H7 (cell line): ENCODE data around the gene OSBPL8. TPM values are rescaled to one million over a fixed set of nuclear protein-coding genes. Genes with fewer than 3 reads are reported as not detected.

Experiments used
- DNase-seq: peaks from one replicate; pipeline ENCODE4 v3.0.0; 2012
- H3K27me3 ChIP-seq: 2 replicates; pipeline ENCODE4 v1.6.0; 2011; ENCODE audit warnings: mild to moderate bottlenecking, low read length; ENCODE audit not compliant: control insufficient read depth, insufficient read depth
- H3K36me3 ChIP-seq: replicated peaks from 2 replicates; pipeline ENCODE4 v1.5.1; 2011; ENCODE audit warnings: low read length; ENCODE audit not compliant: control insufficient read depth, insufficient read depth
- H3K4me3 ChIP-seq: 2 replicates; pipeline ENCODE4 v1.5.1; 2011; ENCODE audit warnings: low read depth, mild to moderate bottlenecking, control low read depth, low read length, moderate library complexity; ENCODE audit not compliant: insufficient read depth
- total RNA-seq: library from RNA; depleted of rRNA; stranded (reverse); fragments of >200 nt; shearing (Covaris generic); gene quantifications from 2 replicates; pipeline ENCODE4 v1.2.3, GENCODE V29; 2014

Gene OSBPL8
- total RNA-seq, 1 experiment from 2014 or later = 32.5 TPM

DNA sequence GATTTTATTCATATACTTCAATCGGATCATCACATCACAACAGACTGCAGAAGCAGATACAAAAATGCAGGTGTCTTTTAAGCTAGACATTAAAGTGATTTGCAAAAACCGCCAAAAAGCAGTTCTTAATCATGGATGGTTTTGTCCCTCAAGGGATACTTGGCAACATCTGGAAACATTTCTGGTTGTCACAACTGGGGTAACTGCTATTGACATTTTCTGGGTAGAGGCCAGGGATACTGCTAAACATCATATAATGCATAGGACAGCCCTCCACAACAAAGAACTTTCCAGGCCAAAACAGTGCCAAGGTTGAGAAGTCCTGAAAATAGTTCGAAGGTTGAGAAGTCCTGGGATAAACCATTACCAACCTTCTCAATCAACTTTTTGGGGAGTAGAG lies 109.6 kb downstream of the OSBPL8 start:
- Histone ChIP-seq H3K4me3 (no peak overlapping the region), H3K36me3 (no peaks in the 10 kb centered on the region), H3K27me3 (no peaks in the 10 kb centered on the region)
- no peak for DNase-seq

DNA sequence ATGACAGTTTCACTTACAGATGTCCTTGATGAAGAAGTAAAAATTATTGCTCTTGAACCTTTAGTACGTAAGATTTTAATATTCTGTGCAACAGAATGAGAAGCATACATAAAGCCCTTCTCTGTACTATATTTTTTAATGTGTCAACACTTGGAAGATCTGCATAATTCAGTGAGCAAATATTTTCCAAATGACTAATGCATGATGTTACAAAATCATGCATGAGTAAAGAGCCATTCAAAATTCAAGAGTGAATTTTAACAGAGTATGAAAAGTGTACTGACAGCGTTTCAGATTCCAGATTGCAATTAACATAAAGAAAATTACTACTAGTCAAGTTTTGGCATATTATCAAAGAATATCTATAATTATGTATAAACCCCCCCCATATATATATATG lies 110.0 kb downstream of the OSBPL8 start:
- Histone ChIP-seq H3K27me3 (no peaks in the 10 kb centered on the region), H3K4me3 (no peak overlapping the region), H3K36me3 (no peaks in the 10 kb centered on the region)
- DNase-seq = no peak

DNA sequence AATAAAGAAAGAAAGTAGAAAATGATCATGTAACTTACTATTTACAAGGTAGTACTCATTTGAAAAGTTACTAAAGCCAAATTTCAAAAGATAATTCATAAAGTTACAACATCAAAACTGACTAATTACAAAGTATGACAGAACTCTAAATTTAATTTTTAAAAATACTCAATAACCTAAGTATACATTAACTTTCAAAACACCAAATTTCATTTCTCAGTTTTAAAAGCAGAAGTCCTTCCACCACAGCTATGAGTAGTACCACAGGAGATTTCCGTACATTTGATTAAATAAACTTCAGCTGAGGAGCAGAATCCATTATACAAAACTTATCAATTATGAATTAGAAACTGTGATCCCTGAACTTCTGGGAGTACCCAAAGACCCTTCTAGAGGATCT lies 110.6 kb downstream of the OSBPL8 start:
- Histone ChIP-seq H3K36me3 (no peaks in the 10 kb centered on the region), H3K4me3 (no peak overlapping the region), H3K27me3 (no peaks in the 10 kb centered on the region)
- no peak for DNase-seq

DNA sequence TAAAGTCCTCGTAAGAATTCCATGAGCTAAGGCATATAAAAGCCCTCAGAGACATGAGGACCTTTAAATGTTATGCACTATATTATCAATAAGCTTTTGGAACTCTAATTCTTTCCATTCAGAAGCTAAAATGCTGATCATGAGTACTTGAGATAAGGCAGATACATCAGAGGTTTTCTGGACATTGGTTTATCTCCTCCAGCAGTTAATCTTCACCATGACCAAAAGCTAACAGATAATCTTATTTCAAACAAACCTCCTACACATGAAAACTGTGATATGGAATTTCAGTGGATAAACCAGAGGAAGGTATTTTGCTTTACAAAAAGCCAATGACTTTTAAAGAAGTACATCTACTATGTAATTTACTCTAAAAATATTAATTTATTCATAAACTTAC lies 113.5 kb downstream of the OSBPL8 start:
- H3K27me3 ChIP-seq = no peaks in the 10 kb centered on the region
- no peaks in the 10 kb centered on the region for H3K36me3 ChIP-seq
- no peak overlapping the region for H3K4me3 ChIP-seq
- DNase-seq = no peak

DNA sequence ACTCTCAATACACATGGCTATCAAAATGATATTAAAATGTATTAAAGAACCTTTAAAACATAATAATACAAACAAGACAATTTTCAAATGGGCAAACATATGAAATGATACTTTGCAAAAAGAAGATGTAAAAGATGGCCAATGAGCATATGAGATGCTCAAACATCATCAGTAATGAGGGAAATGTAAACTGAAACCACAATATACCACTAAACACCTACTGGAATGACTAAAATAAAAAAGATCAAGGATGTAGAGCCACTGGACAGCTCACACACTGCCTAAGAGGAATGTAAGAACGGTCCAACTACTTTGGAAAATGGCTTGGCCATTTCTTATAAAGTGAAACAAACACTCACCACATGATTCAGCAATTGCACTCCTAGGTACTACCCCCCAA lies 114.1 kb downstream of the OSBPL8 start:
- H3K36me3 ChIP-seq = no peaks in the 10 kb centered on the region
- no peak for DNase-seq
- H3K4me3 ChIP-seq = no peak overlapping the region
- H3K27me3 ChIP-seq = no peaks in the 10 kb centered on the region

DNA sequence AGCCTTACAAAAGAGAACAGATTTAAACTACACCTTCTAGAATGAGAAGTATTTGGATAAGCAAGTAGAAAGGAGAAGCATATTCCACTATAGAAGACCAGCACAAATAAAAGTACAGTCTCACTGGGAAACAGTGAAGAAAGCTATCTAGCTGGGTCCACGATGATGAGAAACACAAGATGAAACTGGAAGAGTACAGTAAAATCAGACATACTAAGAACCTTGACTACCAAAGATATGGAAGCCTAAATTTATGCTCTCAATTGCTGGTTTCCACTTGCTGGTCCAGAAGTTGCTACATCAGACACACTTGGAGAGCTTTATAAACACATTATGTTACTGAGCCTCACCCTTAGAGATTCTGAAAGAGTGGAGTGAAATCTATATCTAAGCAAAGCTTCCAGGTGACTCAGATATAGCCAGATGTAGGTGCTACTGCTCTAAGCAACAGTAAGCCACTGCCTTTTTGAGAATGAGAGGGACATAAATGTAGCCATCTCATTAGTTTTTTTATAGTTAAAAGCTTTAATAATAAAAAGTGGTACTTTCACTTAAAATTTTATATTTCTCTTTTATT lies 115.1 kb downstream of the OSBPL8 start:
- no peak for DNase-seq
- H3K4me3 ChIP-seq = no peak overlapping the region
- no peaks in the 10 kb centered on the region for H3K27me3 ChIP-seq
- no peaks in the 10 kb centered on the region for H3K36me3 ChIP-seq

DNA sequence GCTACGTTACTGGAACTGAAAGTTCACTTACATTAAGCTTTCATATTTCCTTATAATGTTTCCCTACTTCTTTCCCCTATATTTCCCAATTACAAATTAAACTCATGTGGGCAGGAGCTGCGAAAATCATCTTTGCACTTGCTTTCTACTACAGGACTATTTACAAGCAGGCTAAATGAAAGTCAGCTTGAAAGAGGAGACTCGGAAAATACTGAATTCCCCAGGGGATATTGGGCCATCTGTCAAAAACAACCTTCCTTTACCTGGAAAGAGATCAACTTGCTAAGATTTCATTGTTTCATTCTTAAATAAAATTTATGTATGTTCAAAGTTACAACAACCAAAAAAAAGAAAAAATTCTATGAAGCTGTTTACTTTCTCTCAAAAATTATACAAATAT lies 118.6 kb downstream of the OSBPL8 start:
- Histone ChIP-seq H3K4me3 (no peak overlapping the region), H3K27me3 (no peaks in the 10 kb centered on the region), H3K36me3 (no peaks in the 10 kb centered on the region)
- no peak for DNase-seq

DNA sequence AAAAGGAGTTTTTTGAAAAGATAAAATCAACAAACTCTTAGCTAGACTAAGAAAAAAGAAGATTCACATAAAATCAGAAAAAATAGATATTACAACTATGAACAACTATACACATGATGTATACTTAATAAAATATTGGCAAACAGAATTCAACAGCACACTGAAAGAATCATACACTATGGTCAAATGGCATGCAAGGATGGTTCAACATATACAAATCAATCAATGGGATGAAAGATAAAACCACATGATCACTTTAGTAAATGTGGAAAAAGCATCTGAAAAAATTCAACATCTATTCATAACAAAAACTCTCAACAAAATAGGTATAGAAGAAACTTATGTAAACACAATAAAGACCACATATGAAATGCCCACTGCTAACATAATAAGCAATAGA lies 126.8 kb downstream of the OSBPL8 start:
- Histone ChIP-seq H3K27me3 (no peaks in the 10 kb centered on the region), H3K36me3 (no peaks in the 10 kb centered on the region), H3K4me3 (no peak overlapping the region)
- no peak for DNase-seq

DNA sequence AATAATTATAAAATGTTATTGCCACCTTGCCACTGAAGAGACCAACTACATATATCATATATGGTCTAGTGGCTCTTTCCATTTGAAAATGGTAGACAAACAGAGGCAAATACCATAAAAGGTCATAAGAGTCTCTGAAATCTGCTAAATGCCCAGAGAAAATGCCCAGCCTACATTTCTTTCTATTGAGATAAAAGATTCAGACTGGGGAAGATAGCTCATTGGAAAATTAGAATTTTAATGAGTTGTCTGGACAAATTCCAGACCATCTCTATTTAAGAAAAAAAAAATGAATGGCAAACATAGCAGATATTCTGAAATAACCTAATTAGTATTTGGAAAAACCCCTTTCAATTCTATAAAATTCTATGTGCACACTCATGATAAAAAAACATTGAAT lies 131.5 kb downstream of the OSBPL8 start:
- no peaks in the 10 kb centered on the region for H3K36me3 ChIP-seq
- H3K4me3 ChIP-seq = no peak overlapping the region
- DNase-seq = no peak
- H3K27me3 ChIP-seq = no peaks in the 10 kb centered on the region

DNA sequence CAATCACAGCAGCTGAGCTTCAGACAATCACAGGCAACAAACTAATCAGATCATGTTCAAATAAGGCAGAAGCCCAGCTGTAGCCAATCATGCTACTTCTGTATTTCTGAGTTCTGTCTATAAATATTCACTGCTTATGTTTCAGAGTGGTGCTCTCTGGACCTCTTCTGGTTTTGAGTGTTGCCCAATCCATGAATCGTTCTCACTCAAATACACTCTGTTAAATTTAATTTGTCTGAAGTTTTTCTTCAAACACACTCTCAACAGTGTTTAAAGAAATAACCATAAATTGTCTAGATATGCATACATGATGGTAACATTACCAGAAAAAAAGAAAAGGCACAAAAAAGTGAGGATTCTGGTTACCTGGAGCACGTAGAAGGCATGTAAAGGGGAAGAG lies 133.4 kb downstream of the OSBPL8 start:
- no peaks in the 10 kb centered on the region for H3K27me3 ChIP-seq
- H3K4me3 ChIP-seq = no peak overlapping the region
- no peaks in the 10 kb centered on the region for H3K36me3 ChIP-seq
- DNase-seq = no peak

DNA sequence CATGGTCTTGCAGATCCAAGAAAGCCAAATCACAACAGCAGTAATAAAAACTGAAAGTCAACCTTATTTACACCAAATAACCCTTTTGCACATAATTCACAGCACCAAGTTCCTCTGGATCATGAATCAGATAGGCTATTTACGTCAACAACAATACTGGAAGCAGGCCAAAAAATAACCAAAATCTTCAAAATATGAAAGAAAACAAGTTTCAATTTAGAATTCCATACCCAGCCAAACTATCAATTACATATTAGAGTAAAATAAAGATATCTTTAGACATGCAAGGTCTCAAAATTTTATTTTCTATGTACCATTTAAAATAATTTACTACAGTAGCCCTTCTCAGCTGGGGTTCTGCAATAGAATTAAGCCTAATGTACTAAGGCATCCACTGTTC lies 134.6 kb downstream of the OSBPL8 start:
- no peaks in the 10 kb centered on the region for H3K36me3 ChIP-seq
- H3K4me3 ChIP-seq = no peak overlapping the region
- no peaks in the 10 kb centered on the region for H3K27me3 ChIP-seq
- no peak for DNase-seq

DNA sequence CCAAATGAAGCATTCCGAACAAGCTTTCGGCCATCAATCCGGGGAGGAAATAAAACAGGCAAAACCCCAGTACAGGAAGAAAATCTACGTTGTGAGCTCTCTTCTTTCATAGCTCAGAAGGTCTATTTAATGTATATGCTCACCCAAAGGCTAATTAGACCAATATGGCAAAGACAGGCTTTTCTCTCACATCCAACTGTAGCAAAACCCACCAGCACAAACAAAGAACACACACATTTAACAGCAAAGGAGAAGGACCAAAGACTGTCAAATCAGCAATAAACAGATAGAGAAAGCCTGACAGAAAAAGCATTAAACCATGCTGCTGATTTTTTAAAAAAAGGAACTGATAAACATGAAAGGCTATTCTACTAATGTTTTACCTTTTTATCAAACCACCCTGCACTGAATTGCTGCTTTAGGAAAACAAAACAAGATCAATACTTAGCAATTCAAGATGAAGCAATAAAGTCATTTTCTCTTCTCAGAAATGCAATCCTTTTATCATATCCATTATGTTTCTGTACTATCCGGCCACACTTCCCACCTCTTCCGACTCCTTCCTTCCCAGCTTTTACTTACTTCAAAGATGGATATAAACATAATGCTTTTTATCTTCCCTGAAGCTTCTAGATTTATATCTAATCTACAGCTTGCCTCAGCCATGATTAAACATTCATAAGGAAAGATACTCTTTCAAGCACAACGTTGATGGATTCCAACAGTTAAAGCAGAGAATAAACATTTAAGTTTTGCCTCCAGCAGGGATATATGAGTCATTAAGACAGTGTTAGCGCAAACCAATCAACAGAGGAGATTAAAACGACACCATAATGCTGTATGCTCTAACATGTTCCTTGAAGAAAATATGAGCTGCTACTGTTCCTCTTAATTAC lies 136.8 kb downstream of the OSBPL8 start:
- no peak for DNase-seq

DNA sequence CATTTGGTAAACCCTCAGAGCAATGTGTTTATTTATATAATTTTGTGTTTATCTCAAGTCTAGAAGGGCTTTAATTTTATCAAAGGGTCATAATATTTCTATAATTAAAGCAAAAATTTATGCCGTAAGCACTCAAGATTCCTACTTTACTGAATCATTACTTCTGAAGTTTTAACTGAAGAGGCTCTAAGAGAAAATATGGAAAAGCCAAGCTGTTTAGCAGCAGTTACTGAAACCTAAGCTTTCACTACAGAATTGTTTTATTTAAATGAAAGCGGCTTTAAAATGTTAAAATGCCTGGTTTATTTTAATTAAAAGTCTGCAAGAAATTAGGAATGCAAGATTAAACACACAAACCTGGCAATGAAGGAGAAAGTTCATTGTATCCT lies 137.4 kb downstream of the OSBPL8 start:
- no peaks in the 10 kb centered on the region for H3K27me3 ChIP-seq
- no peak overlapping the region for H3K4me3 ChIP-seq
- no peaks in the 10 kb centered on the region for H3K36me3 ChIP-seq
- DNase-seq = no peak

More for the DNA sequence above, 136.8 kb downstream of the OSBPL8 start:
- H3K27me3 ChIP-seq = no peaks in the 10 kb centered on the region
- H3K36me3 ChIP-seq = no peaks in the 10 kb centered on the region
- no peak overlapping the region for H3K4me3 ChIP-seq

DNA sequence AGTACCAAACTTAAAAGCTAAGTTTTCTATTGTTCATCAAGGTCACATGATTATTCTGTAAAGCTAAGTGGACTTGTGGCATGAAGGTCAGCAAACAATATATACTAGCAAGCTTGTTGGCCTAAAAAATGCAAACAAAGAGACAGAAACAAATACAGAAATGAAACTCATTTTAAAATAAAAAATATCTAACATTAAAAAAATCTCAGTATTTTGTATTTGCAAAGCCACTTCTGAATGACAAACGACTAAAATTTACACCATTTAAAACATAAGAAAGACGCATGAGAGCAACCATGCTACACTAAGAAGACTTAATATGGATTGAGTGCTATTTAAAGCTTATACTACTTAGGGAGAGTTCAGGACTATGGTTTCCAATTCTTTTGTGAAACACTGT lies 138.5 kb downstream of the OSBPL8 start:
- Histone ChIP-seq H3K36me3 (no peaks in the 10 kb centered on the region), H3K4me3 (no peak overlapping the region), H3K27me3 (no peaks in the 10 kb centered on the region)
- DNase-seq = no peak

DNA sequence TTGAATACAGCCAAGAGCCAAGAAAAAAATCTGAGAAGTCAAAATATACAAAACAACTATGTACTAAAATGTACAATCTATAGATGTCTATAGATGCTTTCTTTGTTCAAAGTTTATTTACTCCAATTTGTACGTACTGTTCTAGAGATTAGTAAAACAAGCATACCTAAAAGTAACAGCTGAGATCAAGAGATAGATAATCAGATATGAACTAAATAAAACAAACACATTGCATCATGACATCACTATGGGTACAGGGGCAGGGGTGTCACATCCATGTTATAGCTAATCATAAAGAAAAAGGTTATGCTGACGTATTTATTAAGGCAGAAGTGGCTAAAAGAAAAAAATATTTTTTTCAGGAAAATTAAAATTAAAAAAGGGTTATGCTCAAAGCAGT lies 139.3 kb downstream of the OSBPL8 start:
- no peaks in the 10 kb centered on the region for H3K27me3 ChIP-seq
- H3K36me3 ChIP-seq = no peaks in the 10 kb centered on the region
- no peak overlapping the region for H3K4me3 ChIP-seq
- no peak for DNase-seq
